ENCODE measurements around the gene SLC13A2.
"Not testable (repeated sequence)": the region's sequence is repeated elsewhere in the genome, so short reads cannot be mapped to it uniquely, and the experiment has no call there.

SLC13A2 gene, protein sequence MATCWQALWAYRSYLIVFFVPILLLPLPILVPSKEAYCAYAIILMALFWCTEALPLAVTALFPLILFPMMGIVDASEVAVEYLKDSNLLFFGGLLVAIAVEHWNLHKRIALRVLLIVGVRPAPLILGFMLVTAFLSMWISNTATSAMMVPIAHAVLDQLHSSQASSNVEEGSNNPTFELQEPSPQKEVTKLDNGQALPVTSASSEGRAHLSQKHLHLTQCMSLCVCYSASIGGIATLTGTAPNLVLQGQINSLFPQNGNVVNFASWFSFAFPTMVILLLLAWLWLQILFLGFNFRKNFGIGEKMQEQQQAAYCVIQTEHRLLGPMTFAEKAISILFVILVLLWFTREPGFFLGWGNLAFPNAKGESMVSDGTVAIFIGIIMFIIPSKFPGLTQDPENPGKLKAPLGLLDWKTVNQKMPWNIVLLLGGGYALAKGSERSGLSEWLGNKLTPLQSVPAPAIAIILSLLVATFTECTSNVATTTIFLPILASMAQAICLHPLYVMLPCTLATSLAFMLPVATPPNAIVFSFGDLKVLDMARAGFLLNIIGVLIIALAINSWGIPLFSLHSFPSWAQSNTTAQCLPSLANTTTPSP

DNA sequence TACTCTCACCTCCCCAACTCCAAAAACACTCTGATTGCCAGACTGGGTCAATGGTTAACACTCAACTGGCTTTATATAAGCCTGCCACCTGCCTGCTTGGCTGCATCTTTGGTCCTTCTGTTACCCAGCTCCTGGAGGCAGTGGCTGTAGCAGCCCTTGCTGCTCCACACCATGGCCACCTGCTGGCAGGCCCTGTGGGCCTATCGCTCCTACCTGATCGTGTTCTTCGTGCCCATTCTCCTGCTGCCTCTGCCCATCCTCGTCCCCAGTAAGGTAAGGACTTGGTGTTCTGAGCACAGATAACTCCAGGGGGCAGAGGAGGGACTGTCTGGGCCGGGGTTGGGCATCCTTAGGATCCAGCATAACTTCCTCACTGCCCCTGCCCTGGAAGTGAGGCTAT, at the start of gene SLC13A2:
Gene SLC13A2, plus strand, starts transcription at position 103 of the 400 bp plus-strand sequence. Its CDS starts 69 bp downstream, at position 172.
- no peak for DNase-seq

GRCh38 chr17:28425206-28425605, 48.2 kb upstream of the SLC13A2 start:
- DNase-seq, result no peak

DNA sequence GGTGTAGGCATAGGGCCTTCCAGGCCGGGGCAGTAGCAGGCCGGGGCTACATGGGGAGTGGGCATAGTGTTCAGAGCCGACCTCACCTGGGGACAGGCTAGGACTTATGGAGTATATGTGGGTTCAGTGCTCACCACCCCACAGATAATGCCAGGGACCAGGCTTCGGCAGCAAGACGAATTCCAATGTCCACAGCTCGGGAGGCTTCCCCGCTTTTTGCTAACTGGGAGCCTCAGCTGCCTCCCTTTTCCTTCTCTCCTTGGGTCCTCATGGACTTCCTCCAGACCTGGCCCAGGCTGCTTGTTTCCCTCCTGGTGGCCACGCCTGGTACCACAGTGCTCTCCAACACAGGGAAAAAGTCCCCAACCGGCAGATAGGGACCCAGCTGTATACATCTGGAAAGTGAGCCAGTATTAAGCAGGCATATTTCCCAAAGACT, 47.3 kb upstream of the SLC13A2 start:
- DNase-seq, result no peak

- DNase-seq, result peak; percentile 28
These were observed 46.1 kb upstream of the SLC13A2 start for GRCh38 chr17:28427371-28427770.

- DNase-seq, result not testable (repeated sequence)
These were observed 45.5 kb upstream of the SLC13A2 start for GRCh38 chr17:28427982-28428381.

GRCh38 chr17:28433721-28434120, 39.7 kb upstream of the SLC13A2 start:
- no peak for DNase-seq

DNA sequence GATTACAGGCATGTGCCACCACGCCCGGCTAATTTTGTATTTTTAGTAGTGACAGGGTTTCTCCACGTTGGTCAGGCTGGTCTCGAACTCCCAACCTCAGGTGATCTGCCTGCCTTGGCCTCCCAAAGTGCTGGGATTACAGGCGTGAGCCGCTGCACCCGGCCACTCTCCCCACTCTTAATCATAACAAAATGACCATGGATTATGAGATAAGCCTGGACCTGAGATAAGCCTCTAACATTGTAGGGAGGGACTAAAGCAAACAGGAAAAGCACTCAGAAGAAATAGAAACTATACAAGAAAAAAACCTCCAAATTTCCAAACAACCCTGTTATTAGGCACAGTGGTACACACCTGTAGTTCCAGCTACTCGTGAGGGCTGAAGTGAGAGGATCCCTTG, 39.1 kb upstream of the SLC13A2 start:
- not testable (repeated sequence) for DNase-seq

GRCh38 chr17:28443901-28444638, 29.4 kb upstream of the SLC13A2 start:
- no peak for DNase-seq

DNA sequence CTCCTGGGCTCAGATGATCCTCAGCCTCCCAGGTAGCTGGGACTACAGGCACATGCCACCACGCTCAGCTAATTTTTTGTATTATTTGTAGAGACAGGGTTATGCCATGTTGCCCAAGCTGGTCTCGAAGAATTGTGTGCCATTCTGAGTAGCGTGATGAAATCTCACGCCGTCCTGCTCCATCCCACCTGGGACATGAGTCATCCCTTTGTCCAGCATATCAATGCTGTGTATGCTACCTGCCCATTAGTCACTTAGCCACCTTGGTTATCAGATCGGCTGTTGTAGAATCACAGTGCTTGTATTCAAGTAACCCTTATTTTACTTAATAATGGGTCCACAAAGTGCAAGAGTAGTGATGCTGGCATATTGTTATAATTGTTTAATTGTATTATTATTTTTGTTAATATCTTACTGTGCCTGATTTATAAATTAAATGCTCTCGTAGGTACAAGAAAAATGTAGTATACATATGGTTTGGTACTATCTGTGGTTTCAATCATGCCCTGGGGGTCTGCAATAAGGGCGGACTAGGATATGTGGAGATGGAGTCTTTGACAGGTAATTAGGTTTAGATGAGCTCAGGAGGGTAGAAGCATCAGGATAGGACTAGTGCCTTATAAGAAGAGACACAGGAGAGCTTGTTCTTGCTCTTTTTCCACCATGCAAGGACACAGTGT, 26.6 kb upstream of the SLC13A2 start:
- no peak for DNase-seq

- no peak for DNase-seq
These were observed 26.1 kb upstream of the SLC13A2 start for GRCh38 chr17:28447396-28447760.

DNA sequence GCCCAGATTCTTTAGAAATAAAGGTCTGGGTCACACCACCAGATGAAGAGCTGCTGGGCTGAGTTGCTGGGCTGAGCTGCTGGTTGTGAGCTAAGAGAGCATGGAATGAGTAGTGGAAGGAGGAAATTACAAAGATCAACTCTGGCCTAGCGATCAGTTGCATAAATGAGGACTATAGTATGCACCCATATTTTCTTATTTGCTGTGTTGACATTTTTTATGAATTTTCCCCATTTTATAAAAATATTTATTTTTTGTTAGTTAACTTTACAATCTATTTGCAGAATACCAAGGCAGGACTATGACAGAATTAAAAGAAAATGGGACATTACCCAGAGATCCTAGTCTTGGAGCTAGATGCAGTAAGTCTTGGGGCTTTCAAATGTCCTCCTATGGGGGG, 23.6 kb upstream of the SLC13A2 start:
- DNase-seq, result no peak

GRCh38 chr17:28457890-28458289, 15.6 kb upstream of the SLC13A2 start:
- DNase-seq, result no peak

DNA sequence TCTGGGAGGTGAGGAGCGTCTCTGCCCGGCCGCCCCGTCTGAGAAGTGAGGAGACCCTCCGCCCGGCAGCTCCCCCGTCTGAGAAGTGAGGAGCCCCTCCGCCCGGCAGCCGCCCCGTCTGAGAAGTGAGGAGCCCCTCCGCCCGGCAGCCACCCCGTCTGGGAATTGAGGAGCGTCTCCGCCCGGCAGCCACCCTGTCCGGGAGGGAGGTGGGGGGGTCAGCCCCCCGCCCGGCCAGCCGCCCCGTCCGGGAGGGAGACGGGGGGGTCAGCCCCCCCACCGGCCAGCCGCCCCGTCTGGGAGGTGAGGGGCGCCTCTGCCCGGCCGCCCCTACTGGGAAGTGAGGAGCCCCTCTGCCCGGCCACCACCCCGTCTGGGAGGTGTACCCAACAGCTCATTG, 14.6 kb upstream of the SLC13A2 start:
- not testable (repeated sequence) for DNase-seq

- no peak for DNase-seq
These were observed 12.5 kb upstream of the SLC13A2 start for GRCh38 chr17:28460901-28461300.

DNA sequence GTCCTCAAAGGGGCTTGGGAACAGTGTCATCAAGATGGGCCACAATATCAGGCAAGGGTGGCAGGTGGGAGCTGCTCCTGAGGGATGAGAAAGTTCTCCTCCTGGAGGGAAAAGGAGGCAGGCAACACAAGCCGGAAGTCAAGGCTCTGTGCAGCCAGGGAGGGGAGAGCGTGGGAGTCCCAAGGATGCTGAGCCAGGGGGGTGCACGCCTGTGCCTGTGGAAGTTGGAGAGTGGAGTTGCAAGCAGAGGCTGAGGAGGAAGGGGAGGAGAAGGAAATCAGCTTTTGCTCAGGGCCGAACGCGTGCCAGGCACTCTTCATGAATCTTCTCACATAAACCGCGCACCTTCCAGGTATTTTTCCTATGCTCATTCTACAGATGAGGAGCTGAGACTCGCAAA, 7.4 kb upstream of the SLC13A2 start:
- DNase-seq, result no peak

- no peak for DNase-seq
These were observed 6.9 kb upstream of the SLC13A2 start for GRCh38 chr17:28466521-28467048.

DNA sequence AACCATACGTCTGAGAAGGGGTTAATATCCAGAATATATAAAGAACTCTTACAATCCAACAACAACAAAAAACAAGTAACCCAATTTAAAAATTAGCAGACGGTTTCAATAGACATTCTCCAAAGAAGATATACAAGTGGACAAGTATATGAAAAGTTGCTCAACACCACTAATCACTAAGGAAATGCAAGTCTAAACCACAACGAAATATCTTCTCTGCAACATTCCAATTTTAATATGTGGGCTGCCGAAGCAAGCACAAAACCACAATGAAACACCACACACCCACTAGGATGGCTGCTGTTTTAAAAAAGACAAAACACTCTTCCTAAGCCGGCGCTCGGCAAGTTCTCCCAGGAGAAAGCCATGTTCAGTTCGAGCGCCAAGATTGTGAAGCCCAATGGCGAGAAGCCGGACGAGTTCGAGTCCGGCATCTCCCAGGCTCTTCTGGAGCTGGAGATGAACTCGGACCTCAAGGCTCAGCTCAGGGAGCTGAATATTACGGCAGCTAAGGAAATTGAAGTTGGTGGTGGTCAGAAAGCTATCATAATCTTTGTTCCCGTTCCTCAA, 5.9 kb upstream of the SLC13A2 start:
- DNase-seq, result peak; percentile 74

DNA sequence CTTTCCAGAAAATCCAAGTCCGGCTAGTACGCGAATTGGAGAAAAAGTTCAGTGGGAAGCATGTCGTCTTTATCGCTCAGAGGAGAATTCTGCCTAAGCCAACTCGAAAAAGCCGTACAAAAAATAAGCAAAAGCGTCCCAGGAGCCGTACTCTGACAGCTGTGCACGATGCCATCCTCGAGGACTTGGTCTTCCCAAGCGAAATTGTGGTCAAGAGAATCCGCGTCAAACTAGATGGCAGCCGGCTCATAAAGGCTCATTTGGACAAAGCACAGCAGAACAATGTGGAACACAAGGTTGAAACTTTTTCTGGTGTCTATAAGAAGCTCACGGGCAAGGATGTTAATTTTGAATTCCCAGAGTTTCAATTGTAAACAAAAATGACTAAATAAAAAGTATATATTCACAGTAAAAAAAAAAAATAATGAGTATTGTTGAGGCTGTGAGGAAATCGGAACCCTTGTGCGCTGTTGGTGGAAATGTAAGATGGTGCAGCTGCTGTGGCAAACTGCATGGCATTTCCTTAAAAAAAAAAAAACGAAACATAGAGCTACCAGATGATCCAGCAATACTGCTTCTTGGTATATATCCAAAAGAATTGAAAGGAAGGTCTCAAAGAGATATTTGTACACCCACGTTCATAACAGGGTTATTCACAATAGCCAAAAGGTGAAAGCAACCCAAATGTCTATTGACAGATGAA, 5.3 kb upstream of the SLC13A2 start:
- not testable (repeated sequence) for DNase-seq

GRCh38 chr17:28468781-28469180, 4.7 kb upstream of the SLC13A2 start:
- DNase-seq, result no peak

DNA sequence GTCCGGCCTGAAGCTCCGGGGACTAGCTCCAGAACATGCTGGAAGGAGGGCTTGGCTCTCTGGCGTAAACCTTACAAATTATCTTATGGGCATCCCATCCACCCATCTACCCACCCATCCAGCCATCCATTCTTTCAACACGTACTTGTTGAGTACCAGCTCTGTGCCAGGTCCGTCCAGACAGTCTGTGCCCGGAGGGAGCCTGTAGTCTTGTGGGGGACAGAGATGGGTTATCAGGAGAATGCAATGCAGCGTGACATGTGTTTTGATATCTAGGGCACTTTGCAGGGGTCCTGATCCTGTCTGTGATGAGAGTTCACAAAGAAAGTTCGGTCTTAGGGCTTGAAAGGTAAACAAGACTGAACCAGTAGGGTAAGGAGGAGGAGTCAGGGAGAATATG, 4.1 kb upstream of the SLC13A2 start:
- DNase-seq, result no peak

DNA sequence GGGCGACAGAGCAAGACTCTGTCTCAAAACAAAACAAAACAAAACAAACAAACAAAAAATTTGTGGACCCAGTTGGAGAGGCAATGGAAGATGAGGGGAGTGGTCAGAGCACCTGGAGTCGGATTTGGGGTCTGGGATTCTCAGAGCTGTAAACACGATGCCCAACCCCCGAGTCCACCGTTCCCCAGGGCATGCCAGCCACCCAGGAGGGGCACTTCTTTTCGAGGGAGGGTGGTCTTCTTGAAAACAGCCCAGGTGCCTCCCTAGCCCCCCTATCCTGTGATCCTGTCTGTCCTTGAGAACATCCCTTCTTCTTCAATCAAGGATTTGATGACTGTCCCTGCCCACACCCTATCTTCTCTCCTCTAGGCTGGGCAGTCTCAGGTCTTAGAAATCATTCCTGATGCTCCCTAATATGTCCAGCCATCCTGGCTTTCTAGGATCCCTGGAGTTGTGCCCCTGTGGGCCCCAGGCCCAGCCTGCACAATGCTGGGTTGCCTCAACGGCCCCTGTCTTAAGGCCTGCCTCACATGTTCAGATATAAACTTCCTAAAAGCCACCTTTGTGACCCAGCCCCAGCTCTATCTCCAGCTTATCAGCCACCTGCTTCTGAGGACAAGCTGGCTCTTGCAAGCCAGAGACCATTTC, 3.1 kb upstream of the SLC13A2 start:
- DNase-seq, result no peak

Data from fibroblast of skin of right quadriceps (primary cell).